ENCODE results near the gene TCERG1L. TPM values are rescaled to one million over a fixed set of nuclear protein-coding genes. Genes with fewer than 3 reads are reported as not detected.

Gene TCERG1L
- polyA plus RNA-seq, 1 donor from 2014 or later, result 0.53 TPM

- TF ChIP-seq MXI1 (conservative IDR thresholded peaks at IDR 0.05; ENCODE audit: poor library complexity, severe bottlenecking) (no peak), CTCF (IDR thresholded peaks at IDR 0.05; ENCODE audit: poor library complexity, severe bottlenecking) (no peak), EP300 (conservative IDR thresholded peaks at IDR 0.05; ENCODE audit: poor library complexity, severe bottlenecking) (no peak), SMC3 (conservative IDR thresholded peaks at IDR 0.05; ENCODE audit: poor library complexity) (no peak), REST (IDR thresholded peaks at IDR 0.05; ENCODE audit: borderline replicate concordance) (no peak), TAF1 (IDR thresholded peaks at IDR 0.05; ENCODE audit: low read depth) (no peak), RAD21 (conservative IDR thresholded peaks at IDR 0.05) (no peak), POLR2AphosphoS5 (IDR thresholded peaks at IDR 0.05) (no peak), EZH2 (IDR thresholded peaks at IDR 0.05; ENCODE audit: borderline replicate concordance, insufficient read depth, low read length, poor library complexity, severe bottlenecking) (no peak)
- H2AFZ ChIP-seq (ENCODE audit: low read depth, low read length), result no peak overlapping the region
- no peaks in the 10 kb centered on the region for H4K20me1 ChIP-seq (ENCODE audit: insufficient read depth)
- no peaks in the 10 kb centered on the region for H3K27me3 ChIP-seq (ENCODE audit: insufficient read depth, low read depth, low read length)
- no peaks in the 10 kb centered on the region for H3K9me2 ChIP-seq (ENCODE audit: insufficient read depth, low read length)
- no peak overlapping the region for H3K4me2 ChIP-seq (ENCODE audit: low read length)
- H3F3A ChIP-seq (ENCODE audit: insufficient read depth, low read length, poor library complexity, severe bottlenecking), result no peaks in the 10 kb centered on the region
- no peaks in the 10 kb centered on the region for H3K9me3 ChIP-seq (ENCODE audit: low read length)
- H3K79me2 ChIP-seq (replicated peaks; ENCODE audit: insufficient read depth, low read length), result no peaks in the 10 kb centered on the region
- H3K4me3 ChIP-seq (ENCODE audit: low read length), result no peak overlapping the region
- no peak overlapping the region for H3K9ac ChIP-seq (ENCODE audit: low read length)
- H3K27ac ChIP-seq (ENCODE audit: low read length), result no peak overlapping the region
- no peaks in the 10 kb centered on the region for H3K36me3 ChIP-seq (ENCODE audit: insufficient read depth, low read length)
Observed at GRCh38 chr10:131075218-131075770, 236.2 kb downstream of the TCERG1L start.

GRCh38 chr10:131074682-131075081 is 236.8 kb downstream of the TCERG1L start:
- Histone ChIP-seq H3K9ac (ENCODE audit: low read length) (no peak overlapping the region), H3K9me2 (ENCODE audit: insufficient read depth, low read length) (no peaks in the 10 kb centered on the region), H3K4me3 (ENCODE audit: low read length) (no peak overlapping the region), H3F3A (ENCODE audit: insufficient read depth, low read length, poor library complexity, severe bottlenecking) (no peaks in the 10 kb centered on the region), H4K20me1 (ENCODE audit: insufficient read depth) (no peaks in the 10 kb centered on the region), H3K36me3 (ENCODE audit: insufficient read depth, low read length) (no peaks in the 10 kb centered on the region), H3K79me2 (replicated peaks; ENCODE audit: insufficient read depth, low read length) (no peaks in the 10 kb centered on the region), H2AFZ (ENCODE audit: low read depth, low read length) (no peak overlapping the region), H3K27ac (ENCODE audit: low read length) (no peak overlapping the region), H3K9me3 (ENCODE audit: low read length) (no peaks in the 10 kb centered on the region), H3K27me3 (ENCODE audit: insufficient read depth, low read depth, low read length) (no peaks in the 10 kb centered on the region), H3K4me2 (ENCODE audit: low read length) (no peak overlapping the region)
- no peak for TF ChIP-seq CTCF (IDR thresholded peaks at IDR 0.05; ENCODE audit: poor library complexity, severe bottlenecking)
- no peak for TF ChIP-seq REST (IDR thresholded peaks at IDR 0.05; ENCODE audit: borderline replicate concordance)
- TF ChIP-seq RAD21 (conservative IDR thresholded peaks at IDR 0.05), result no peak
- TF ChIP-seq SMC3 (conservative IDR thresholded peaks at IDR 0.05; ENCODE audit: poor library complexity), result no peak
- no peak for TF ChIP-seq TAF1 (IDR thresholded peaks at IDR 0.05; ENCODE audit: low read depth)
